ENCODE measurements around the gene RNF220. TPM values are rescaled to one million over a fixed set of nuclear protein-coding genes. Genes with fewer than 3 reads are reported as not detected.

The RNF220 gene
- total RNA-seq, 1 donor from 2014 or later = 62.6 TPM

DNA sequence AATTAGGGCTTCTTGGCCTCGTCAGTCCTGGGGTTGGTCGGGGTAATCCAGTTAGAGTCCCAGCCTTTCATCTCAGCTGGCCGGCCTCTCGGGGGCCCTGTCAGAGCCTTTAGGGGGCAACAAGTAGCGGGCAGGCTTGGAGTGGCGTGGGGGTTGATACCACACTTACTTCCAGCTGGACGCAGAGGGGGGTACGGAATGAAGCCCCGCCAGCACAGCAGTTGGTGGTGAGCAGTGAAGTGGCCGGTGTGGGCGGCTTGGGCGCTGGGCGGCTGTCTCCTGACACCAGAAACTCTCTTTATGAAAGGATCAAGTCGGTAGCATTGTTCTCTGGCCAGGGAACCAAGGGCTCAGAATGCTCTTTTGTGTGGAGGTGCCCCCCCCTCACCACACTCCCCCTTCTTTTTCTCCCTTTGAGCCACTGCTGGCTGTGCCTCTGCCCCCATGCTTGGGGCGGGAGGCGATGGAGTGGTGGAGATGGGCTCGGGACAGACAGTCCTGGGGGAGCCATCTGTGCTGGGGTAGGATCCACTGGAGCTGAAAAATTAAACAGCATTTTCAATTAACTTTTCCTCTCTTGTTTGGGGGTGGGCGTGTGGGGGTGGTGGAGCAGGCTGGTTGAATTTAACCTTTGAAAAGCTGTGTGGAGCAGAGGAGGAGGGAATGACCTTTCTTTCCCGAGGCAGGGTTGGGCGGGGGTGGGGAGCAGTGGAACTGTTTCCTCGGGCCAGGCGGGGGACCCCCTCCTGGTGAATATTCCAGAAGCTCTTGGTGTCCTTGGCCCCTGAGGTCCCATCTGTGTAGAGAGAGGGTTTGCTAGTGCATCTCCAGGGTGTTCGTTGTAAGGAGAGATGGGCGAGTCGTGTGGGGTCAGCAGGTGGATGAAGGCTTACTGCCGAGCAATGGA lies 102.7 kb downstream of the RNF220 start:
- no peaks in the 10 kb centered on the region for H3K36me3 ChIP-seq
- intact Hi-C loops (cut with micrococcal nuclease) = no loop called here
- no peak for DNase-seq
- no peaks in the 10 kb centered on the region for H3K9me3 ChIP-seq (replicated peaks)
- no peak overlapping the region for H3K27ac ChIP-seq (replicated peaks)
- peaks cover 4% of the 10 kb centered on the region for H3K4me1 ChIP-seq
- TF ChIP-seq CTCF (IDR thresholded peaks at IDR 0.05; ENCODE audit: borderline replicate concordance) = no peak
- peaks cover 25% of the 10 kb centered on the region for H3K27me3 ChIP-seq (ENCODE audit: low read depth)
- no peak overlapping the region for H3K4me3 ChIP-seq

- Histone ChIP-seq H3K36me3 (no peaks in the 10 kb centered on the region), H3K27me3 (ENCODE audit: low read depth) (peaks cover 25% of the 10 kb centered on the region), H3K9me3 (replicated peaks) (no peaks in the 10 kb centered on the region), H3K4me1 (peaks cover 4% of the 10 kb centered on the region), H3K4me3 (no peak overlapping the region), H3K27ac (replicated peaks) (no peak overlapping the region)
- intact Hi-C loops (cut with micrococcal nuclease) = no loop called here
- no peak for DNase-seq
- no peak for TF ChIP-seq CTCF (IDR thresholded peaks at IDR 0.05; ENCODE audit: borderline replicate concordance)
Observed at GRCh38 chr1:44508397-44508745, 103.3 kb downstream of the RNF220 start.

DNA sequence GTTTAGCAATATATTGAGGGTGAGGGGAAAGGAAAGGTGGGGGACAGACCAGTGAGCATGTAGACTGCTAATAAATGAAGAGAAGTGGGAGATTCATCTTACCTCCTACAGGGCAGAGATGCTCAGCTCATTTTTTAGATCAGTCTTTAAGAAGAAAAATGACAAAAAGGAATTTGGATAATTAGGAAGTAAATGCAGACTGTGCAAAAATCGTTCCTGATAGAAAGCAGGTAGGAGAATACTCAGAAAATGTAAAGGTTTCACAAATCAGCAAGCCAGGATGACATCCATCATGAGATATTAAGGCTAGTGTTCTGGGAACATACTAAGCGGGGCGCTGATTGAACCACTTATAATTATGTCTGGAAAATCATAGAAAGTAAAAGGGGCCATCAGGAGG lies 106.3 kb downstream of the RNF220 start:
- DNase-seq = no peak
- Histone ChIP-seq H3K4me3 (no peak overlapping the region), H3K27ac (replicated peaks) (no peak overlapping the region), H3K4me1 (no peaks in the 10 kb centered on the region), H3K36me3 (no peaks in the 10 kb centered on the region), H3K9me3 (replicated peaks) (no peaks in the 10 kb centered on the region), H3K27me3 (ENCODE audit: low read depth) (peaks cover 49% of the 10 kb centered on the region)
- intact Hi-C loops (cut with micrococcal nuclease) = no loop called here
- TF ChIP-seq CTCF (IDR thresholded peaks at IDR 0.05; ENCODE audit: borderline replicate concordance) = no peak

GRCh38 chr1:44511769-44512168 lies 106.7 kb downstream of the RNF220 start:
- Histone ChIP-seq H3K9me3 (replicated peaks) (no peaks in the 10 kb centered on the region), H3K27ac (replicated peaks) (no peak overlapping the region), H3K27me3 (ENCODE audit: low read depth) (peaks cover 54% of the 10 kb centered on the region), H3K4me3 (no peak overlapping the region), H3K4me1 (no peaks in the 10 kb centered on the region), H3K36me3 (no peaks in the 10 kb centered on the region)
- TF ChIP-seq CTCF (IDR thresholded peaks at IDR 0.05; ENCODE audit: borderline replicate concordance) = no peak
- DNase-seq = no peak
- intact Hi-C loops (cut with micrococcal nuclease) = no loop called here

- TF ChIP-seq CTCF (IDR thresholded peaks at IDR 0.05; ENCODE audit: borderline replicate concordance) = no peak
- Histone ChIP-seq H3K9me3 (replicated peaks) (no peaks in the 10 kb centered on the region), H3K4me3 (no peak overlapping the region), H3K27me3 (ENCODE audit: low read depth) (peaks cover 57% of the 10 kb centered on the region), H3K4me1 (no peaks in the 10 kb centered on the region), H3K27ac (replicated peaks) (no peak overlapping the region), H3K36me3 (no peaks in the 10 kb centered on the region)
- intact Hi-C loops (cut with micrococcal nuclease) = no loop called here
- no peak for DNase-seq
Observed at GRCh38 chr1:44512313-44512885, 107.3 kb downstream of the RNF220 start.

All from left ventricle myocardium inferior (tissue), 1 donor.